ENCODE data around the gene RPA3. TPM values are rescaled to one million over a fixed set of nuclear protein-coding genes. Genes with fewer than 3 reads are reported as not detected.

RPA3 gene
- total and polyA plus RNA-seq, 2 donors (not counting 3 experiments of a cell fraction or from before 2014, with no cell fraction given) = 15.6 to 34.4 TPM

- H3K36me3 ChIP-seq (ENCODE audit: control insufficient read depth in 2 of 2, extremely low read depth in 1 of 2, insufficient read depth in 2 of 2, low read length in 2 of 2) = no peaks in the 10 kb centered on the region
- ChIA-PET POLR2A (no interaction called here), CTCF (interaction anchor here (1.3 to 3.6 kb wide), 3 partner anchors 8 to 560 kb away, joined by 3 to 12 read pairs (median 4); no protein-coding TSS in a partner anchor)
- H3K79me2 ChIP-seq (ENCODE audit: control insufficient read depth, insufficient read depth, low read length) = no peaks in the 10 kb centered on the region
- no peaks in the 10 kb centered on the region for H3K9me1 ChIP-seq (replicated peaks; ENCODE audit: control insufficient read depth, extremely low read depth, insufficient read depth, low read length)
- H3K27ac ChIP-seq (ENCODE audit: insufficient read depth, low read depth, low read length) = no peak overlapping the region
- no peak for FAIRE-seq
- no peaks in the 10 kb centered on the region for H4K20me1 ChIP-seq (replicated peaks; ENCODE audit: control insufficient read depth, extremely low read depth, insufficient read depth, low read length)
- DNase-seq (ENCODE audit: low read depth, low spot score) = no peak
- H3K4me2 ChIP-seq (ENCODE audit: insufficient read depth, low read length) = no peak overlapping the region
- peaks cover 8% of the 10 kb centered on the region for H3K4me1 ChIP-seq (ENCODE audit: control insufficient read depth, extremely low read depth, insufficient read depth, low read length)
- no peak overlapping the region for H3K9ac ChIP-seq (replicated peaks; ENCODE audit: extremely low read depth, insufficient read depth, low read length)
- H2AFZ ChIP-seq (ENCODE audit: low read depth, low read length) = no peak overlapping the region
- intact Hi-C loops (cut with micrococcal nuclease) = no loop called here
- no peak for TF ChIP-seq POLR2A (IDR thresholded peaks at IDR 0.05; ENCODE audit: low read depth, low read length)
- TF ChIP-seq GATA2 (IDR thresholded peaks at IDR 0.05; ENCODE audit: insufficient read depth, insufficient read length, low read depth, low read length) = no peak
- TF ChIP-seq MAX (IDR thresholded peaks at IDR 0.05; ENCODE audit: insufficient read depth, insufficient read length) = no peak
- TF ChIP-seq EZH2 (IDR thresholded peaks at IDR 0.05; ENCODE audit: borderline replicate concordance, low read depth, low read length, severe bottlenecking) = no peak
- no peak for TF ChIP-seq JUN (IDR thresholded peaks at IDR 0.05; ENCODE audit: borderline replicate concordance, insufficient read depth, insufficient read length, low read depth)
- no peak for TF ChIP-seq MYC (IDR thresholded peaks at IDR 0.05; ENCODE audit: low read depth, low read length)
- TF ChIP-seq POLR2AphosphoS5 (IDR thresholded peaks at IDR 0.05; ENCODE audit: insufficient read depth, low read depth, low read length) = no peak
- TF ChIP-seq FOS (IDR thresholded peaks at IDR 0.05; ENCODE audit: borderline replicate concordance, insufficient read depth, low read length) = no peak
- no peak for TF ChIP-seq CTCF (IDR thresholded peaks at IDR 0.05; ENCODE audit: extremely low read depth in 1 of 2, insufficient read depth in 1 of 2, low read depth in 1 of 2, low read length in 2 of 2)
- H3K9me3 ChIP-seq (replicated peaks; ENCODE audit: control insufficient read depth, insufficient read depth, low read length) = no peaks in the 10 kb centered on the region
- BruUV-seq (replicated peaks) = no TSS peak
- no peak overlapping the region for H3K4me3 ChIP-seq (replicated peaks in 1 of 3; ENCODE audit: insufficient read depth in 1 of 3, low read depth in 1 of 3, low read length in 3 of 3)
- no peaks in the 10 kb centered on the region for H3K27me3 ChIP-seq (ENCODE audit: control insufficient read depth in 2 of 2, insufficient read depth in 2 of 2, low read length in 2 of 2)
- dilution Hi-C loops (cut with MboI; ENCODE audit: extremely low pct_ligation_motif_present, low sequenced_read_pairs) = no loop called here
Measured at GRCh38 chr7:7736671-7737070, 18.3 kb upstream of the RPA3 start.
